Ishikawa (cell line): Measurements from ENCODE around the gene WEE1.

Source experiments
- CEBPB ChIP-seq: IDR thresholded peaks from 2 replicates; pipeline ENCODE4 v1.6.1; 2012
- CREB1 ChIP-seq: IDR thresholded peaks from 2 replicates; pipeline ENCODE4 v1.6.1; 2012; ENCODE audit warnings: low read depth
- EGR1 ChIP-seq: IDR thresholded peaks from 2 replicates; pipeline ENCODE4 v1.6.1; 2012
- EP300 ChIP-seq: IDR thresholded peaks from 2 replicates; pipeline ENCODE4 v1.6.1; 2012; ENCODE audit warnings: borderline replicate concordance
- FOXM1 ChIP-seq: IDR thresholded peaks from 2 replicates; pipeline ENCODE4 v1.6.1; 2012; ENCODE audit warnings: low read depth, borderline replicate concordance
- NFIC ChIP-seq: IDR thresholded peaks from 2 replicates; pipeline ENCODE4 v1.6.1; 2012
- RAD21 ChIP-seq: IDR thresholded peaks from 2 replicates; pipeline ENCODE4 v1.6.1; 2012; ENCODE audit warnings: low read depth
- TAF1 ChIP-seq: IDR thresholded peaks from 2 replicates; pipeline ENCODE4 v1.6.1; 2012; ENCODE audit warnings: low read depth, mild to moderate bottlenecking
- TCF12 ChIP-seq: IDR thresholded peaks from 2 replicates; pipeline ENCODE4 v1.6.1; 2012; ENCODE audit warnings: low read depth
- TEAD4 ChIP-seq: IDR thresholded peaks from 2 replicates; pipeline ENCODE4 v1.6.1; 2012
- YY1 ChIP-seq: IDR thresholded peaks from 2 replicates; pipeline ENCODE4 v1.6.1; 2012; ENCODE audit warnings: low read depth
- ZBTB7A ChIP-seq: IDR thresholded peaks from 2 replicates; pipeline ENCODE4 v1.6.1; 2012; ENCODE audit warnings: low read depth
- TF ChIP-seq, protein P1 (sequence below): IDR thresholded peaks from 2 replicates; pipeline ENCODE4 v1.6.1; 2012; ENCODE audit warnings: low read depth, mild to moderate bottlenecking
- TF ChIP-seq, protein P2 (sequence below): IDR thresholded peaks from 2 replicates; pipeline ENCODE4 v1.6.1; 2012
- TF ChIP-seq, protein P3 (sequence below): IDR thresholded peaks from 2 replicates; pipeline ENCODE4 v1.6.1; 2012

WEE1 gene

DNA sequence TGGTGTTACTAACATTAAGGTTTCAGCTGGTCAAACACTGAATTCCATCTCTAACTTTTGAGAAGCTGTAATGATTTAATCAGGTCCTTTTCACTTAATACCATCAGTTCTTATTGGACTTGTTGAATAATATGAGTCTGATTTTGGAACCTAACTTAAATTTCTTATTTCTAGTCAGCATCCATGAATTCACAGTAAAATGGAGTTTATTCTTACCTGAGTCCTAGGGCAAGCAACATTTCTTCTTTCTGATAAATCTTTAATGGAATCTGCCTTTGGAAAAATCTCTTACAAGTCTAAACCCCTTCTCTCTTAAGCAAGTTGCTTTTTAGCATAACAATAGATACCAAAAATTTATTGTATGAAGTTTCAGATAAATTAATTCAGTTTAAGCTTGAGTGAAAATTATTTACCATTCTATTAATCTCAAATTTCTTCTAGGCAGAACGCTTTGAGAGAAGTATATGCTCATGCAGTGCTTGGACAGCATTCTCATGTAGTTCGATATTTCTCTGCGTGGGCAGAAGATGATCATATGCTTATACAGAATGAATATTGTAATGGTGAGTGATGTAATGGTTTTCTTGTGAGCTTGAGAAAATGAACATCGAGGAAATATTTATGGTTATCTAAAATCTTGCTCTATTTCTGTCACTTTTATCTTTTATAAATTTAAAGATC, 3.4 kb downstream of the WEE1 start:
- TF ChIP-seq, protein P1, sequence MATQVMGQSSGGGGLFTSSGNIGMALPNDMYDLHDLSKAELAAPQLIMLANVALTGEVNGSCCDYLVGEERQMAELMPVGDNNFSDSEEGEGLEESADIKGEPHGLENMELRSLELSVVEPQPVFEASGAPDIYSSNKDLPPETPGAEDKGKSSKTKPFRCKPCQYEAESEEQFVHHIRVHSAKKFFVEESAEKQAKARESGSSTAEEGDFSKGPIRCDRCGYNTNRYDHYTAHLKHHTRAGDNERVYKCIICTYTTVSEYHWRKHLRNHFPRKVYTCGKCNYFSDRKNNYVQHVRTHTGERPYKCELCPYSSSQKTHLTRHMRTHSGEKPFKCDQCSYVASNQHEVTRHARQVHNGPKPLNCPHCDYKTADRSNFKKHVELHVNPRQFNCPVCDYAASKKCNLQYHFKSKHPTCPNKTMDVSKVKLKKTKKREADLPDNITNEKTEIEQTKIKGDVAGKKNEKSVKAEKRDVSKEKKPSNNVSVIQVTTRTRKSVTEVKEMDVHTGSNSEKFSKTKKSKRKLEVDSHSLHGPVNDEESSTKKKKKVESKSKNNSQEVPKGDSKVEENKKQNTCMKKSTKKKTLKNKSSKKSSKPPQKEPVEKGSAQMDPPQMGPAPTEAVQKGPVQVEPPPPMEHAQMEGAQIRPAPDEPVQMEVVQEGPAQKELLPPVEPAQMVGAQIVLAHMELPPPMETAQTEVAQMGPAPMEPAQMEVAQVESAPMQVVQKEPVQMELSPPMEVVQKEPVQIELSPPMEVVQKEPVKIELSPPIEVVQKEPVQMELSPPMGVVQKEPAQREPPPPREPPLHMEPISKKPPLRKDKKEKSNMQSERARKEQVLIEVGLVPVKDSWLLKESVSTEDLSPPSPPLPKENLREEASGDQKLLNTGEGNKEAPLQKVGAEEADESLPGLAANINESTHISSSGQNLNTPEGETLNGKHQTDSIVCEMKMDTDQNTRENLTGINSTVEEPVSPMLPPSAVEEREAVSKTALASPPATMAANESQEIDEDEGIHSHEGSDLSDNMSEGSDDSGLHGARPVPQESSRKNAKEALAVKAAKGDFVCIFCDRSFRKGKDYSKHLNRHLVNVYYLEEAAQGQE, result no peak
- no peak for TF ChIP-seq EGR1
- TF ChIP-seq TEAD4, result no peak
- TF ChIP-seq YY1, result no peak
- TF ChIP-seq FOXM1, result no peak
- TF ChIP-seq, protein P2, sequence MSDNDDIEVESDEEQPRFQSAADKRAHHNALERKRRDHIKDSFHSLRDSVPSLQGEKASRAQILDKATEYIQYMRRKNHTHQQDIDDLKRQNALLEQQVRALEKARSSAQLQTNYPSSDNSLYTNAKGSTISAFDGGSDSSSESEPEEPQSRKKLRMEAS, result no peak
- TF ChIP-seq, protein P3, sequence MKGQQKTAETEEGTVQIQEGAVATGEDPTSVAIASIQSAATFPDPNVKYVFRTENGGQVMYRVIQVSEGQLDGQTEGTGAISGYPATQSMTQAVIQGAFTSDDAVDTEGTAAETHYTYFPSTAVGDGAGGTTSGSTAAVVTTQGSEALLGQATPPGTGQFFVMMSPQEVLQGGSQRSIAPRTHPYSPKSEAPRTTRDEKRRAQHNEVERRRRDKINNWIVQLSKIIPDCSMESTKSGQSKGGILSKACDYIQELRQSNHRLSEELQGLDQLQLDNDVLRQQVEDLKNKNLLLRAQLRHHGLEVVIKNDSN, result no peak
- no peak for TF ChIP-seq NFIC
- no peak for TF ChIP-seq CEBPB
- TF ChIP-seq CREB1, result no peak
- TF ChIP-seq RAD21, result no peak
- no peak for TF ChIP-seq TCF12
- no peak for TF ChIP-seq TAF1
- no peak for TF ChIP-seq EP300

DNA sequence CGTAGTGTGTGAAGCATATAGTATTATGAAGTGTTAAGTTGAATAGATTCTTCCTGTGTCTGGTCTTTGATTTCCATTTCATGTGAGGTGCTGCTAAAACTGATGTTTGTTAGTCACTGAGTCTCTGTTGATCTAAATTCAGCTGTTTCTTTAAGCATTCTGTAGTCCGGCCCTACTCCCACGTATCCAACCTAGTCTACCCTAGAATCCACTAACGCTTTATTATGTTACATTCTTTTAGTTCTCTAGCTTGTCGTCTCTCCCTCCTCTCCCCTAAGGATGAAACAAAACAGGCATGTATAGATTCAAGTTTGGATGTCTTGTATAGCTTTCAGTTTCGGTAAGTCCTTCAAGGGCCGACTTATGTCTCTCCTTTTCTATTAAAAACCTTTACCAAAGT, 4.1 kb downstream of the WEE1 start:
- TF ChIP-seq TAF1, result no peak
- TF ChIP-seq EP300, result no peak
- no peak for TF ChIP-seq TCF12
- no peak for TF ChIP-seq CEBPB
- no peak for TF ChIP-seq TEAD4
- TF ChIP-seq, protein P3, result no peak
- no peak for TF ChIP-seq EGR1
- TF ChIP-seq CREB1, result no peak
- TF ChIP-seq ZBTB7A, result no peak
- TF ChIP-seq RAD21, result no peak
- TF ChIP-seq, protein P2, result no peak
- no peak for TF ChIP-seq FOXM1
- no peak for TF ChIP-seq YY1
- TF ChIP-seq, protein P1, result no peak
- no peak for TF ChIP-seq NFIC

DNA sequence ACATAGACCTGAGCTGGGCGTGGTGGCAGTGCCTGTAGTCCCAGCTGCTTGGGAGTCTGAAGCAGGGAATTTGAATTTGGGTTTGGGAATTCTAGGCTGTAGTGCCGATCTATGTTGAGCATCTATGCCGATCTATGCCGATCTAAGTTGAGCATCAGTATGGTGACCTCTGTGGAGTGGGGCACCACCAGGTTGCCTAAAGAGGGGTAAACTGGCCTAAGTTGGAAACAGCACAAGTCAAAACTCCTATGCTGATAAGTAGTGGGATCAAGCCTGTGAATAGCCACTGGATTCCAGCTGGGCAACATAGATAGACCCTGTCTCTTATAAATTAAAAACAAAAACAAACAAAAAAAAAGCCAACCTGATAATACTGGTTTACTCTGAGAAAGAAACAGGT, 7.4 kb downstream of the WEE1 start:
- TF ChIP-seq RAD21, result no peak
- no peak for TF ChIP-seq CREB1
- no peak for TF ChIP-seq TEAD4
- TF ChIP-seq, protein P3, result no peak
- TF ChIP-seq, protein P2, result no peak
- TF ChIP-seq ZBTB7A, result no peak
- TF ChIP-seq NFIC, result no peak
- no peak for TF ChIP-seq YY1
- no peak for TF ChIP-seq EP300

DNA sequence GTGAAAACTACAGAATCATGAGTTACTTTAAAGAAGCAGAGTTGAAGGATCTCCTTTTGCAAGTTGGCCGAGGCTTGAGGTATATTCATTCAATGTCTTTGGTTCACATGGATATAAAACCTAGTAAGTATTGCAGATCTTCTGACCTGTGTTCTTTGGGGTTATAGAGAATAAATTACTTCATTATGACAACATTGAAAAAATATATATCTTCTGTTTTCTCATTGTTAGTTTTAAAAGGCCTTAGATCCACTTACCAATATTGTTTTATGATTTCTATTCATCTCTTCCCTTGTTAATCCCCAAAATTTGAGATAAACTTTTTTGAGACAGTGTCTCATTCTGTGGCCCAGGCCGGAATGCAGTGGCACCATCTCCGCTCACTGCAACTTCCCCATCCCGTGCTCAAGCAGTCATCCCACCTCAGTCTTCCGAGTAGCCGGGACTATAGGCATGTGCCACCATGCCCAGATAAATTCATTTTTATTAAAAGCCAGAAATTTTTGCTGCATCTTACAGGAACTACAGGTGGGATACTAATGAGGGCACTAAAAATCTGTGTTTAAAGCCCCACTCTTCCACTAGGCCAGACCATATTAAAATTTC, 8.2 kb downstream of the WEE1 start:
- TF ChIP-seq, protein P1, result no peak
- TF ChIP-seq RAD21 (no peak), TCF12 (no peak), TEAD4 (no peak)
